CD4-positive, alpha-beta T cell treated with Interleukin-1 beta for 1 hour (primary cell): ENCODE measurements around the gene SUN1.
"Not testable (repeated sequence)": the region's sequence is repeated elsewhere in the genome, so short reads cannot be mapped to it uniquely, and the experiment has no call there.

Source experiments
- DNase-seq, 2 donors: peaks; one replicate each; pipeline ENCODE4 v3.0.0-alpha.2; 2020 to 2022

The SUN1 gene

DNA sequence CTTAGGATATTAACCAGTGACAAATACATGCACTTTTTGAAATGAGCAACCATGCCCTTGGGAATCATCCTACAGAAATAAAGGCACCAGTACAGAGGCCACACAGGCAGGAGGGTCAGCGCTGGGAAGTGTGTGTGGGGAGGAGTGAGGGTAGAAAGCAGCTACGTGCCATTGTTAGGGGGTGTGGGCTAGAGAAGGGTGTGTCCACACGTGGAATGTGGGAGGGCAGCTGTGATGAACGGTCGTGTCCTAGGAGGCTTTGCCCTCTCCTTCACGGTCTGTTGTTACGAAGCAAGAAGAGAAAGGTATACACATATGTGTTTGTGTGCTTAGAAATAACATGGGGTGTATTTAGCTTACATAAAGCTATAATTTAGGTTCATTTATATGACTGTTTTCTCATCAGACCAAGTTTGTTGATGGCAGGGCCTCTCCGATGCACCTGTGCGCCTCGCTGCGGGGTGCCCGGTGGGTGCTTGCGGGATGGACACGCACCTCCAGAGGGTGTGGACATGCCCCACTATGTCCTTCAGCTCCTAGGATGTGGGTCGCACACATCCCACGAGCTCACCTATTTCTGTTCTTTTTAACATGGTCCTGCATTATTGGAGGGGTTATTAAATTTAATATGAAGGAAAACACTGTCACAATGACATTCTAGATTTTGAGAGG, 27.2 kb downstream of the SUN1 start:
- no peak for DNase-seq

- DNase-seq = no peak
Observed at GRCh38 chr7:860149-860548, 27.9 kb downstream of the SUN1 start.

GRCh38 chr7:861222-861621, 28.9 kb downstream of the SUN1 start:
- DNase-seq = no peak

GRCh38 chr7:862157-862556, 29.9 kb downstream of the SUN1 start:
- DNase-seq = no peak

- no peak for DNase-seq
Observed at GRCh38 chr7:863106-863505, 30.8 kb downstream of the SUN1 start.

DNA sequence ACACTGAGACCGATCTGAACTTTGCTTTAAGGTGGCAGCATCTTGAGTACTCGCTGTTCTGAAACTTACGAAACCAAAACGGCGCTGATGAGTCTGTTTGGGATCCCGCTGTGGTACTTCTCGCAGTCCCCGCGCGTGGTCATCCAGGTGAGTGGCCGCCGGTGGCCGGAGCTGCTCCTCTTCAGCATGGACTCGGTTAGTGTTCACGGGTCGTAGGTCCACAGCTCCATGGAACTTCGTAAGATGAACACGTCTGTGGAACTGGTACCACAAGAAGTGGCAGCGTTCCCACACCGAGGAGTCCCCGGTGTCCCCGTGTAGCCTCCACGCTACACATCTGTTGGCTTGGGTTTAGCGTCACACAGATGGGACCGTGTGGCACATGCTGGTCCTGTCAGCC, 33.6 kb downstream of the SUN1 start:
- no peak for DNase-seq

GRCh38 chr7:867001-867405, 34.7 kb downstream of the SUN1 start:
- no peak for DNase-seq

GRCh38 chr7:867406-868188, 35.3 kb downstream of the SUN1 start:
- DNase-seq = no peak

- no peak for DNase-seq
Observed at GRCh38 chr7:868189-868486, 35.9 kb downstream of the SUN1 start.

DNA sequence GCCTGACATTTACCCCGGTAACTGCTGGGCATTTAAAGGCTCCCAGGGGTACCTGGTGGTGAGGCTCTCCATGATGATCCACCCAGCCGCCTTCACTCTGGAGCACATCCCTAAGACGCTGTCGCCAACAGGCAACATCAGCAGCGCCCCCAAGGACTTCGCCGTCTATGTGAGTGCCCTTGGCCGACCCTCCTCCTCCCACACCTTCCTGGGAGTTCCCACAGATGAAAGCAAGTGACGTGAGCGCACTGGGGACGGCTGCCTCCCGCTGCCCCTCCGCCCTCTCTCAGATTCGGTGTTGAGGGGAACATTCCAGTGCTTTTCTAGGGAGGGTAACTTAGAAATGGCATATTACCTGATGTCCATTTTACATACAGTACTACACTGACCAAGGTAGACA, 37.1 kb downstream of the SUN1 start:
- no peak for DNase-seq

GRCh38 chr7:871900-872537, 39.7 kb downstream of the SUN1 start:
- no peak for DNase-seq

DNA sequence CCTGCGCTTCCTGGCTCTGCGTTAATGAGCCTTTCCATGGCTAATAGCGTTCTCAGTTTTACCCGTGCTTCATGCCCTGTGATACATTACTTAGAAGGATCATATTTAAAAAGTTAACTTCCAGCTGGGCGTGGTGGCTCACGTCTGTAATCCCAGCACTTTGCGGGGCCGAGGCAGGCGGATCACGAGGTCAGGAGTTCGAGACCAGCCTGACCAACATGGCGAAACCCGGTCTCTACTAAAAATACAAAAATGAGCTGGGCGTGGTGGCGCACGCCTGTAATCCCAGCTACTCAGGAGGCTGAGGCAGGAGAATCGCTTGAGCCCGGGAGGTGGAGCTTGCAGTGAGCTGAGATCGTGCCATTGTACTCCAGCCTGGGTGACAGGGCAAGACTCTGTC, 40.4 kb downstream of the SUN1 start:
- DNase-seq = not testable (repeated sequence)

DNA sequence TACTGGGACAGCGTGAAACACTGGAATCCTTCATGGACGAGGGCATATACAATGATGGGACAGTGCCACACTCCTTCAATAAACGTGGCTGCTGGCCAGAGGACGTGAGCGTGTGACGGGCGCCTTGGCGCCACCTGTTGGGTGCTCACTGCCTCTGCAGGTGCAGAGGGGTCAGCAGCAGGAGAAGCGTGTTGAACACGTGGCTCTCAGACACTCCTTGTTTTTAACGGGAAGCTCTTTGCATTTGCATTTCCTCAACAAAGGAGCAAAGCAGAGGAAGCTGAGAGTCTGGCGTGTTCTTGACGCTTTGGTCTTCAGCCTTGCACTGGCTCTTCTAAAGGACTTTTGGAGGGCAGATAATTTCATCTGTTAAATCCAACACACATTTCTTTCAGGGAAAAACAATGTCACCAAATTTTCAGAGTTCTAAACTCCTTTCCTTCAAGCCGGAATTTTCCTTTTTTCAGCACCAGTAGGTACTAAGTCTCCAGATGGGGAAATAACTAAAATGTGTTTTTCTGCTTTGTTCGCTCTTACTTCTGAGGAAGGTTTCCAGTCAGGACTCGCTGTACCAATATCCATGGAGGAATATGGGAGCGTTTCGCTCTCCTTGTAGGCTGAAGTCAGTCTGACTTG, 41.2 kb downstream of the SUN1 start:
- peak; percentile 78 to 79 for DNase-seq

DNA sequence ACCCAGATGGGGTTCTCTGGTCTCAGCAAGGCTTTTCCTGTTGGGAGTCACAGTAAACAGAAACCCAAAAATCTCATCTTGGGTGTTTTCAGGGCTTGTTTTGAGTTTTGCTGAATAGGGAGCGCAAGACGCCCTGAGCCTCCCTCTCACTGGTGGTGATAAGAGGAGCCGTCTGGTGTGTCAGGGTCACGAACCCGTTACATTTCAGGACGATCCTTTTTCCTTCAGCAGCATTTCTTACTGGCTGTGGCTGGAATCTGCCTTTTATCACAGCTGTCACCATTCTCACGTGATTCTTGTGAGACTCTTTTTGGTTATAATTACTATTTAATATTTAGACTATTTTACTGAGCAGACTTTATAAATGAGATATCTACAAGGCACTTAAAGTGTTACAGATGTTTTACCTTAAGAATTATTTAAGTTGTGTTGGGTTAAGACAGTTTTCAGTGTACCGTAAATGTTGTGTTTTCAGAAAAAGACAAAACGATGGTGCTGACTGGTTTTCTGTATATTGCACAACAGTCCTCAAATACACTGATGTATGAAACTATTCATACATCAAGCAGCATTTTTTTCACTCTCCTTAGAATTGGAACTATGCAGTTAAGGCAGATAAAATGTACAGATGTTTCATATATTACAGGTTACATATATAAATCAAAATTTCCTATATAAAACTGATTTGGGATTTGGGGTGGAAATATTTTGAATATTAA, 41.9 kb downstream of the SUN1 start:
- no peak for DNase-seq

- DNase-seq = no peak
Observed at GRCh38 chr7:875051-875450, 42.8 kb downstream of the SUN1 start.

- no peak for DNase-seq
Observed at GRCh38 chr7:875476-876076, 43.3 kb downstream of the SUN1 start.

- DNase-seq = peak; percentile 98 to 99
Observed at GRCh38 chr7:876077-876971, 44.0 kb downstream of the SUN1 start, which contains the start of gene GET4. Gene GET4, plus strand, starts transcription at chr7:876554. Its CDS starts 92 bp downstream, at chr7:876646.

- DNase-seq = no peak
Observed at GRCh38 chr7:876972-877311, 44.7 kb downstream of the SUN1 start.

GRCh38 chr7:877312-878232, 45.3 kb downstream of the SUN1 start:
- DNase-seq = no peak

DNA sequence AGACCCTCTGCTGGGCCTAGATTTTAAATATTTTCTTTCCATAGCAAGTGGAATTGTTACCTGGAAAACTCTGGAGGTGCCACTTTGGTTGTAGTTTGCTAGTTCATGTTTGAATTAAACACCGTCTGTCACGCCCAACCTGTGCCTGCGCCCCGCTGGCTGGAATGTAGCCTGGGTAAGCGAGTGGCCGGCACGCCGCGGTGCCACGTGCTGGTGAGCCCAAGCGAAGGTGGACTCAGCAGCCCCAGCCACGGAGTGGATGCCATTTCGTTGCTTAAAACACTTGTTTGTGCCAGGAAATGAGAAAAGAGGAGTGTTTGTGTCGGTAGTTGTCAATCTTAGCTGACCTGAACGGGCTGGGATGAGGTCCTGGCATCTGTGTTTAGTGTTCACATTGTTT, 46.8 kb downstream of the SUN1 start:
- DNase-seq = no peak

GRCh38 chr7:879706-880105, 47.4 kb downstream of the SUN1 start:
- no peak for DNase-seq
